Hematopoietic multipotent progenitor cell treated with erythropoietin and hydrocortisone succinate and interleukin-3 and kit ligand, for 8 days (in vitro differentiated cells): ENCODE results near the gene SFRP4.
"Not testable (repeated sequence)": the region's sequence is repeated elsewhere in the genome, so short reads cannot be mapped to it uniquely, and the experiment has no call there.

ENCODE experiments used
- DNase-seq: peaks from one replicate; pipeline ENCODE4 v3.0.0-alpha.2; 2015

SFRP4 gene

DNA sequence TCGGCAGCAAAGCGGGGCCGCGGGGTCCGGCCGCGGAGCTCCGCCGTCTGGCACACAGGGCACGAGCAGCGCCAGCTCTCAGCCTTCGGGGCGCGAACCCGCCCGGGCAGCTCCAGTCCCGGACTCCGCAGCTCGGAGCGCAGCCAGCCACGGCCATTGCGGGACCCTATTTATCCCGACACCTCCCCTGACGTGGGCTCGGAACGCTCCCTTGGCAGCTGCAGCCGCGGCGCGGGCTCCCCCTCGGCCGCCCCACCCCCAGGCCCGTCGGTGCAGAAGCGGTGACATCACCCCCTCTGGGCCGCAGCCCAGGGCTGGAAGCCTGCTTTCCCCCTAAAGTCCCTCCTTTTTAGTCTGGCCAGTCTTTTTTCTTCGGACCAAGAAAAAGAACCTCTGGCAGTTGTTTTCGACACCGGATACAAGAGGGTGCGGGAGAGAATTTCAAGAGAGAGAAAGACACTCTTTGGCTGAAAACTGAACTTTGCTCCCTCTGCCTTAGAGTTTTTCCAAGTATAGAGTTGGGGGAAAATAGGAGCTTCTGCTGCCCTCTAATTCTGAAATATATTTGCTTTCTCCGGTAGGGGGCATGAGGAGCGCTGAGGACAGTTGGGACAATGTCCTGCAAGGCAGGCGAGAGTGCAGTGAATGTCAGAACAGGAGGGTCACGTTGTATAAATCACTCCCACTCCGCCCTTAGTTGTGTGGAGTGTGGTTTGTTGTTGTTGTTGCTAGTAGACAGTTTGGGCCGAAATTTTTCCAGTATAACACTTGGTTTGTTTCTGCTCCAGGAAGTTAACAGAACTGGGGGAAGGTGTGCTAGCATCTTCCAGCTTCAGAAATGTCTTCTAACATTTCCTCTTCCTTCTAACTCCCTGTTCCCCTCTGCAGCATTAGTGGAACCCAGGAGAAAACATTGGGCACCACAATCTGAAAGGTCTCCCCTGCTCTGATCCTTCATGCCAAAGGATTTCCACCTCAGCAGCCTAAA is at the start of gene SFRP4:
Gene SFRP4, minus strand, starts transcription at position 145 of the 988 bp plus-strand sequence. CDS start 280 bp downstream, outside the sequence.
- DNase-seq = peak; percentile 81

- DNase-seq = no peak
Measured at GRCh38 chr7:37964196-37964595, 47.6 kb upstream of the SFRP4 start.

GRCh38 chr7:37961251-37961650 is 44.6 kb upstream of the SFRP4 start:
- DNase-seq = no peak

DNA sequence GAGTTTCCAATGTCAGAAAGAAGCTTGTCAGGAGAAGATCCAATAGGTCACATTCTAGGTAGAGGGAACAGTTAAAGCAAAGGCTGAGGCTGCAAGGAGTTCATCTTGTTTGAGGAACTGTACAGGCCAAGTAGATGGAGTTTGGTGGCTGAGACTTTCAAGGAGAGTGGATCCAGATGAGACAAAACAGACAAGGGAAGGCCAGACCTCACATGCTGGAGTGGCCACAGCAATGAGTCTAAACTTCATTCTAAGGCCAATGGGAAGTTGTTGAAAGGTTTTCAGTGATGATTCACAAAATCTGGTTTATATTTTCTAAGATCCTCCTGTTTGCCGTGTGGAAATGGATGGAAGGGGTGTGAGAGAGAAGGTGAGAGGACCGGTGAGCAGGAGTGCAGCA is 43.9 kb upstream of the SFRP4 start:
- DNase-seq = no peak

GRCh38 chr7:37957221-37957970 is 40.8 kb upstream of the SFRP4 start:
- no peak for DNase-seq

- DNase-seq = no peak
Measured at GRCh38 chr7:37956791-37957190, 40.2 kb upstream of the SFRP4 start.

DNA sequence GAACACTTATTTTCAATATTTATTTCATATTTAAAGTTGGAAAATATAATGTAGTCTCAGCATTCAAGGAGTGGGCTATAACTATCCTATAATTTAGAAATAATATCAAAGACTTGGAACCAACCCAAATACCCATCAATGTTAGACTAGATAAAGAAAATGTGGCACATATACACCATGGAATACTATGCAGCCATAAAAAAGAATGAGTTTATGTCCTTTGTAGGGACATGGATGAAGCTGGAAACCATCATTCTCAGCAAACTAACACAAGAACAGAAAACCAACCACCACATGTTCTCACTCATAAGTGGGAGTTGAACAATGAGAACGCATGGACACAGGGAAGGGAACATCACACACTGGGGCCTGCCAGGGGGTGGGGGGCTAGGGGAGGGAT is 37.6 kb upstream of the SFRP4 start:
- not testable (repeated sequence) for DNase-seq

- peak; percentile 6 for DNase-seq
Measured at GRCh38 chr7:37952240-37952639, 35.6 kb upstream of the SFRP4 start.

DNA sequence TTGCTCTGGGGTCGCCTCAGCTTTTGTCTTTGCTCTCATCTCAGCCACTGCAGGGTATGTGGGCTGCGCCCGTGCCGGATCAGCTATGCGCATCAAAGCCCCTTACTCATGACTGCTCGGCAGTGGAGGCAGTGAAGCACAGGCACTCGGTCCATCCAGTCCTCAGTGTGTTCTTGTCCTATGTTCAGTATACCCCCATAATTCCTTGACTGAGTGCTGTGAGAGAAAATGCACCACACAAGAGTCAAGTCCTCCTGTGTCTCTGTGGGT is 31.3 kb upstream of the SFRP4 start:
- DNase-seq = no peak

GRCh38 chr7:37947138-37947940 is 30.7 kb upstream of the SFRP4 start:
- no peak for DNase-seq

DNA sequence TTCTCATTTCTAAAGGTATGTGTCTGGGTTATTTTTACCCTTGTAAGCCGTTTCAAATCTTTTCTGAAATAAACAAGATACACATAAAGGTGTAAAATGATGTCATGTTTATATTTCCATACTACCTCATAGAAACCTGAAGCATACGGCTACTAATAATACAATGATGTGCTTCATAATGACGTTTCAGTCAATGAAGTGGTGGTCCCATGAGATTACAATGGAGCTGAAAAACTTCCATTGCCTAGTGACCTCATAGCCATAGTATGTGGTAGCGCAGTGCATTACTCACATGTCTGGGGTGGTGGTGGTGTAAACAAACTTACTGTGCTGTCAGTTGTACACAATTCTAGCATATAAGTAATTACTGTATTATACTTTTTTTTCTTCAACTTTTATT is 28.7 kb upstream of the SFRP4 start:
- no peak for DNase-seq

DNA sequence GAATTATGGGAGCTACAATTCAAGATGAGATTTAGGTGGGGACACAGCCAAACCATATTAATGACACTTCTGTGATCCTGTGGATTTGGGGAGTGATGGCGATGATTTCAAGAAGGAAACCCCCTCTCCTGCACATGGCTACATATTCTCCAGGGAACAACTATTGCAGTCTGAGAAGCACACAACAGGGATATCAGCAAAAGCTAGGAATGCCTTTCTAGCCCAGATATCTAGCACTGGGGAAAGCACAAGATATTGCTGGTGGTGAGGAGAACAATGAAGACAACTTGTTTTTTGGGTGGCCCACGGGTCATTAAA is 28.1 kb upstream of the SFRP4 start:
- DNase-seq = no peak

GRCh38 chr7:37943905-37944736 is 27.5 kb upstream of the SFRP4 start:
- no peak for DNase-seq

DNA sequence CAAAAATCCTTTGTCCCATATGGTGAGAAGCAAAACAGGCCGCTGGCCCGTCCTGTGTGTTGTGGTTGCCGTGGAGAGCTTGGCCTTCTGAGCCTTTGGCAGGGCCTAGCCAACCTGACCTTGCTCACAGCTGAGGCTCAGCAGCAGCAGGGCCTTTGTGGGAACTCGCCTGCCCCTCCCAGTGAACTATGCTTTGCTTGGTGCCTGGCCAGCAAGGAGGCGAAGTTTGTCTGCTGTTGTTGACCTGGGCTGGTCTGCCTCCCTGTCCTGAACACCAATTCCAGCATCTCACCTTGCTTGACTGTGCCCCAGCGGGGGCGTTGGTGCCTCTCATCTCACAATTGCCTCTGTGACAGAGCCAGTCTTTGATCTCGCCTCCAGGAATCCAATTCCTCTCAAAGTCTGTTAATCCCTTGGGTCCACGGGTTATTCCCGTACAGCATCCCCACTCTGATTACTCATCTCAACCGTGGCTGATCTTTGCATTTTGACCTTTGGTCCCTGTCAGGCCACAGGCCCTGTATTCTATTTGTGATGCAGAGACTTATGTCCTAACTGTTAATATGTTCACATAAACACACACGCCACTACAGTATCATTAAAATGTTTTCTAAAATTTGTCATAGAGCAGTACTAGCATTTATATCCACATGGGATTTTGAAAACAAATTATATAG is 26.5 kb upstream of the SFRP4 start:
- no peak for DNase-seq

DNA sequence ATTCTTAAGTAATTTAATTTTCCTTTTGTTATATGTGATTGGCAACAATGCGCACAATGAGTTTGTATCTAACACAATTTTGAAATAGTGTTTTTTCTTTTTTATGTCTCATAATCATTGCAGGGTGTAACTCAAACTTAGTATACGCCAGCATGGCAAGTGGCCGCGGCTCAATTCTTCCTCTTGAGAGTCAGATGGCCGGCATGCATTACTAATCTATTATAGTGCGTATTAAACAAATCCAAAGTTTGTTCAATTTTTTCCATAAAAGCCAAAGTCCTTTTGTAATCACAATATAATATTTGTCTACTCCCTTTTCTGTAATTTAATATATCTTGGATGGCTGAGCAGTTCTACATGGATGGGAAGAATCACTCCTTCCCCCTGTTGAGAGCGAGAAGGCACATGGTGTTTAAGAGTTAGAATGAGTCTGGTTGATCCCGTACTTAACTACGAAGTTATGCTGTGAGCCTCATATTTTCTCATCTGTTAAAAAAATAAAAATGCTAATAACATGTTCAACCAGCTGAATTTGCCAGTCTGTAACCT is 16.5 kb upstream of the SFRP4 start:
- no peak for DNase-seq

GRCh38 chr7:37932543-37932942 is 15.9 kb upstream of the SFRP4 start:
- no peak for DNase-seq

DNA sequence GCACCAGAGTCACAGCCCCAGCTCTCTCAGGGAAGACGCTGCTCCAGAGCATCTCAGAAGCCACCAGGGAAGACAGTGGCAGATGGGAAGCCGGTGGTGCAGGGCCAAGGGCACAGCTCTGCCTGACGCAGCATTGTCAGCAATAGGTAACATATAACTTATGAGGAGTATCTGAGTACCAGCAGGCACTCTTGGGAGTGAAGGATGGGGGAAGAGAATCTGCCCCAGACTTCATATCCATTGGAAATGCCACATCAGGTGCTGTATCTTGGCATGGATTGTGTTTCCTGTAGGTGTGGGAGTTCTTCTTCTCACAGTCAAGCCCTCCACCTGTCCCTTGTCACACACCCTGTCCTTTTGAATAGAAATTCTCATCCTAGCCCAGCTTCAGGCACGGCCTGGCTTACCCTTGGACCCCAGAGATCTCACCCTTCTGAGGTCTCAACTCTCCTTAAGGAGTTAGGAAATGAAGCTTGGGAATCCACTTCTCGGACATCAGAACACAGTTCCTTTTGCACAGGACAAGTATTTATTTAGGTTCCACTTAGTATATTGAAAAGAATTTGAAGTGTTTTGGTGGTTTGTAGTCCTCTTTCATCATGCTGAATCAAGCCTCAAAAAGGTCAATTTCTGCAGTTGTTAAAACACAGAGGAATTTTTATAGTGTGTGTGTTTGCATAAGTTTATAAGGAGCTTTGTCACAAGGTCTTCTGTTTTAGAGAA is 13.8 kb upstream of the SFRP4 start:
- DNase-seq = no peak

DNA sequence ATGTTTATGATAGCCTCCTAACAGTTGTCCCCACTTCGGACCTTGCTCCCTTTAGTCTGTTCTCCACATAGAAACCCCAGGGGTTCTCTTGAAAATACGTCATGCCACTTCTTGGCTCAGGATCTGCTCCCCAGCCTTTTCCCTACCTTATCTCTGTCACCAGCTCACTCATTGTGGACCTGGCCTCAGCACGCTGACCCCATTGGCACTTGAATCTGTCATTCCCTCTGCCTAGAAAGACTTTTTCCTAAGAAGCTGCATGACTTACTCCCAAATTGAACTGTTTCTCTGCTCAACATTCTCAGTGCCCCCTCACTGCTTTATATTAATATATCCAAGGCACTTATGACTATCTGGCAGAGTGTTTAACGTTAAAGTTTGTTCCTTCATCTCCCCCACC is 12.3 kb upstream of the SFRP4 start:
- peak; percentile 38 for DNase-seq

DNA sequence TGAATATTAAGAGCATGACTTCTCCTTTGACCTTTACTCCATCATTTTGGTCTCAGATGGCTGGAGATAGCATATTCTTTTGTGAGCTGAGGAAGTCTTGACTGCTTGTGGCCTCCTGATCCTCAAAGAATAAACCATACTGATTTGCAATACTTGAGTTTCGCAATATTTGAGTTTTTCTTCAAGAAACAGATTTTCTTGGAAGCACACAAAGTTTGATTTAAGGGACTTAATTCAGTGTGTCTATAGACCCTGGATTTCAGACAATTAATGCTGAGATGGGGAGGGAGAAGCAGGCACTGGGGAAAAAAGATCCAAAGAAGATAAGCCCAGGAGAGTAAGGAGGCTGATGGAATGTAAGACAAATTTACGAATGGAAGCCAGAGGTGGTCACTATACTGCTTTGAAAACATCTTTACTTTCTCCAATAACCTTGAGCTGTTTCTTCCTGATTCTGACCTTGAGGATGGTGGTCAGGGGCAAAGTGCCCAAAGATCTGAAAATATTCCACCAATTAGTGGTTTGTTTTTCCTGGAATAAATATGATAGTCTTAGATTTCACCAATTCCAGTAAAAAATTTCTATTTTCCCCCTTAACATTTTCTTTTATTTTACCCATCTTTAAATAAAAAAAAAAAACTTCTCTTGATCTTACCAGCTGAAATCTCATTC is 11.3 kb upstream of the SFRP4 start:
- DNase-seq = no peak

DNA sequence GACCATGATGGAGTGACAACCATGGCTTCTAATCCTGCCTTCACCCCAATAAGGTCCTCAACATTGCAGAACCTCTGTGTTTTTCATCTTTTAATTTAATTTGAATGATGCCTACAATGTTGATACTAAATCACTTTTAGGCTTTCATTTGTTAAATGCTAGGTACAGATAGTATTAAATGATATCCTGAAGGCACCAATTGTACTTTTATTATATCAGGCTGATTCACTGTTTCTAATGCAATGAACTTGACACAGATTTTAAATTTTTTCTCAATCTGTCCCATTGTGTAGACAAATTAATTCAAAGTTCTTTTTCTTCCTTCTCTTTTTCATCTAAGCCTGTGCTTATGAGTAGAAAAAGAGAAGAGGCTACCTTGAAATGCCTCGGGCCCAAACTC is 9.0 kb upstream of the SFRP4 start:
- no peak for DNase-seq
